Tibial nerve (tissue), 4 donors: Measurements from ENCODE around the gene SEPTIN8.

Experiments
- CTCF ChIP-seq, 5 experiments: fragments of 200-600 bp in 3 of 5; fragments of 450-650 bp in 2 of 5; sonication (generic) in 3 of 5; IDR thresholded peaks; one replicate each; pipeline ENCODE4 v1.5.1; 2016 to 2019; ENCODE audit warnings: antibody characterized with exemption in 5 of 5, mild to moderate bottlenecking in 3 of 5, moderate library complexity in 2 of 5
- EP300 ChIP-seq, 2 donors: sonication (generic); formaldehyde crosslinking; IDR thresholded peaks; one replicate each; pipeline ENCODE4 v1.6.1; 2017; ENCODE audit warnings: antibody characterized with exemption in 2 of 2, mild to moderate bottlenecking in 1 of 2
- POLR2A ChIP-seq, 2 donors: fragments of 450-650 bp; IDR thresholded peaks; one replicate each; pipeline ENCODE4 v1.6.1; 2017; ENCODE audit warnings: antibody characterized with exemption in 2 of 2, mild to moderate bottlenecking in 2 of 2, moderate library complexity in 2 of 2

- TF ChIP-seq POLR2A (IDR thresholded peaks at IDR 0.05) (no peak), CTCF (IDR thresholded peaks at IDR 0.05) (no peak), EP300 (IDR thresholded peaks at IDR 0.05) (no peak)
Observed at GRCh38 chr5:132773114-132773513, 3.9 kb downstream of the SEPTIN8 start.
